ENCODE measurements around the gene ARHGAP15.

Gene ARHGAP15

DNA sequence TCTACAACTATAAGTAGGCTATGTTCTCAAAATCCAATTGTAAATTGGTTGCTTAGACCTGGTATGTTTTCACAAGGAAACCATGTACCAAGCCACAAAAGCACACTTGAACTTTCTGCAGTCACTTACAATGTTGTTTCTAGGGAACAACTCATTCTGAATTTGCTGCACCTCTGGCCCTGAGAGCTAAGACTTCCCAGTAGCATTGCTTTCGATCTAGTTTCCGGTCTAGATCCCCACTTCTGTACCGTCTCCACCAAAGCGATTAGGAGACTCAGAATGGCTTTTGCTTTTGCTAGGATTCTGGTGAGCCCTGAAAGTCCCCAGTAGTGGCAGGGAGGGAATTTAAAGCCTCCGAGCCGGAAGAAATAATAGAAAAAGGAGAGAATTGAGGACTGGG lies 313.0 kb downstream of the ARHGAP15 start:
- H3K27me3 ChIP-seq = no peaks in the 10 kb centered on the region
- peaks cover 25% of the 10 kb centered on the region for H3K36me3 ChIP-seq
- no peak overlapping the region for H3K27ac ChIP-seq
- H3K4me1 ChIP-seq (ENCODE audit: control insufficient read depth in 1 of 2, insufficient read depth in 1 of 2, low read depth in 1 of 2, low read length in 1 of 2) = no peaks in the 10 kb centered on the region
- H3K9me3 ChIP-seq = no peaks in the 10 kb centered on the region
- H3K4me3 ChIP-seq (ENCODE audit: low read depth in 1 of 2, low read length in 1 of 2) = no peak overlapping the region
- TF ChIP-seq, protein P1, sequence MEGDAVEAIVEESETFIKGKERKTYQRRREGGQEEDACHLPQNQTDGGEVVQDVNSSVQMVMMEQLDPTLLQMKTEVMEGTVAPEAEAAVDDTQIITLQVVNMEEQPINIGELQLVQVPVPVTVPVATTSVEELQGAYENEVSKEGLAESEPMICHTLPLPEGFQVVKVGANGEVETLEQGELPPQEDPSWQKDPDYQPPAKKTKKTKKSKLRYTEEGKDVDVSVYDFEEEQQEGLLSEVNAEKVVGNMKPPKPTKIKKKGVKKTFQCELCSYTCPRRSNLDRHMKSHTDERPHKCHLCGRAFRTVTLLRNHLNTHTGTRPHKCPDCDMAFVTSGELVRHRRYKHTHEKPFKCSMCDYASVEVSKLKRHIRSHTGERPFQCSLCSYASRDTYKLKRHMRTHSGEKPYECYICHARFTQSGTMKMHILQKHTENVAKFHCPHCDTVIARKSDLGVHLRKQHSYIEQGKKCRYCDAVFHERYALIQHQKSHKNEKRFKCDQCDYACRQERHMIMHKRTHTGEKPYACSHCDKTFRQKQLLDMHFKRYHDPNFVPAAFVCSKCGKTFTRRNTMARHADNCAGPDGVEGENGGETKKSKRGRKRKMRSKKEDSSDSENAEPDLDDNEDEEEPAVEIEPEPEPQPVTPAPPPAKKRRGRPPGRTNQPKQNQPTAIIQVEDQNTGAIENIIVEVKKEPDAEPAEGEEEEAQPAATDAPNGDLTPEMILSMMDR (IDR thresholded peaks at IDR 0.05) = no peak

DNA sequence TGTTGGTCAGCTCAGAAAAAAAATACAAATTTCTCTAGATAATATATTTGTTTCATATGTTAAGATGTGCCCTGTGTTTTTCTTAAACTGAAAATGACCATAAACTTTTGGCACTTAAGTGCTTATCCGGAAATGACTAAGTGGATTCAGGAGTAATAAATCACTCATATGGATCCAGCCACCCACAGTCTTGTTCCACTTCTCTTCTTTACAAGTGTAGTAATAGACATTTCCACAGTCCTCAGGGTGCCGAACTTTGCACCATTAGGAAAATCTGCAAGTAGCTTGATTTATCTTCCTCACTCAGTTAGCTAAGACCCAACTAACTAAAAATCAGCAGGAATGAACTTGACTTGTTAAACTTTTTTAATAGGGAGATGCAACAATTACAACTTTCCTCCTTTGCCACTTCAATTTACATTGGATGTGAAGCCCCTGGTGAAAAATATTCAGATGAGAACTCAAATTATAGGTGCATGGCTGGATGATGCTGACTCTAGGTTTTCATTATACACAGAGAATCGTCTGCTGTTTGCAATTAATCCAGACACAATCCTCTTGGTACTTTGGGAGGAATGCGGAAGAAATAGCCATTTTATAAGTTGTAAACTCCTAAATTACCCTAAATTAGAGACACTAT lies 322.5 kb downstream of the ARHGAP15 start:
- Histone ChIP-seq H3K4me3 (ENCODE audit: low read depth in 1 of 2, low read length in 1 of 2) (no peak overlapping the region), H3K4me1 (ENCODE audit: control insufficient read depth in 1 of 2, insufficient read depth in 1 of 2, low read depth in 1 of 2, low read length in 1 of 2) (peaks cover 0 to 12% of the 10 kb centered on the region in 2 experiments), H3K27ac (no peak overlapping the region), H3K9me3 (no peaks in the 10 kb centered on the region), H3K36me3 (peaks cover 3% of the 10 kb centered on the region), H3K27me3 (no peaks in the 10 kb centered on the region)
- TF ChIP-seq, protein P1 (IDR thresholded peaks at IDR 0.05) = no peak

DNA sequence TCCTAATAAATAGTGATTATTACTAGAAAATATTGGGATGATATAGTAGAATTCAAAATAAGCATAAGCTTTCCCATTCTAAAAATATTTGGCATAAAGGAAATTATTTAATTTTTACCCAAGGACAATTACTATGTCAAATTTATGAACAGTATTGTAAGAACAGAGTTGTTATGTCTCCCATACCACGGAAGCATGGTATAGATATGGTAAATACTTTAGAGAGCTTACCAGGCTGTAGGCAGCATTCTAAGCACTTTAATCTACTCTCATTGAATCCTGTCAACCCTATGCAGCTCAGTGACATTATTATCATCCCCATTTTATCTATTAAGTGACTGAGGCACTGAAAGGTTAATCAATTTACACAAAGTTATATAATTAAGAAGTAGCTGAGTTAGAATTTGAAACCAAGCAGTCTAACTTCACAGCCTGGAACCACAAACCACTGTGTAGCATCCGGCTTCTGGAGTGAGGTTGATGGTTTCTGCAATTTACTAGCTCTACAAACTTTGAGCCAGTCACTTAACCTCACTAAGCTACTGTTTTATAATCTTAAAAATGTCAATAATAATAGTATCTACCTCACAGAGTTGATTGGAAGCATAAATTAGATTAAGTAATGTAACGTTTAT lies 323.7 kb downstream of the ARHGAP15 start:
- TF ChIP-seq, protein P1 (IDR thresholded peaks at IDR 0.05) = no peak
- peaks cover 3% of the 10 kb centered on the region for H3K36me3 ChIP-seq
- no peaks in the 10 kb centered on the region for H3K9me3 ChIP-seq
- no peaks in the 10 kb centered on the region for H3K27me3 ChIP-seq
- H3K27ac ChIP-seq = no peak overlapping the region
- peaks cover 0 to 12% of the 10 kb centered on the region in 2 experiments for H3K4me1 ChIP-seq (ENCODE audit: control insufficient read depth in 1 of 2, insufficient read depth in 1 of 2, low read depth in 1 of 2, low read length in 1 of 2)
- no peak overlapping the region for H3K4me3 ChIP-seq (ENCODE audit: low read depth in 1 of 2, low read length in 1 of 2)

DNA sequence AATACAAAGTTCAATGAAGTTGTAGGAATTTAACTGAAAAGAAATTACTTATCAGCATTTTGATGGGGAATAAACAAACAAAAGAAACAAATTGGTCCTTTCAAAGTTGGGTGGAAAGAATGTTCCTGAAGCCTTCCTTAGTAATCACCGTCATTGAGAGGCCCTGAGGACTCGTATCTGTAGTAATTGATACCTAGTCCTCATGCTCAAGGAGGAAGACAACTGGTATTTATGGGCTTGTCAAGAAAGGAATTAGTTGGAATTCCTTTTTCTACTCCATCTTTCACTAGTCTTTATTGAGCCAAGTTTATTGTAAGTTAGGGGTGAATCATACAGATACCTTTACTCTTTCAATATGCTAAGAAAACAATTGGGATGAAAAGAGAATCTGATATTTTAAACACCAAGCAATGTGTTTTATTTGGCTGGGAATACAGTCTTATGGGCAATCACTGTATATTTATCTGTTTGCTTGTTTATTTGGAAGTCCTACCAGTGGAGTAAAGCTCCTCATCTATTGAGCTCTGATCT lies 324.8 kb downstream of the ARHGAP15 start:
- Histone ChIP-seq H3K36me3 (peaks cover 3% of the 10 kb centered on the region), H3K9me3 (no peaks in the 10 kb centered on the region), H3K4me1 (ENCODE audit: control insufficient read depth in 1 of 2, insufficient read depth in 1 of 2, low read depth in 1 of 2, low read length in 1 of 2) (peaks cover 0 to 12% of the 10 kb centered on the region in 2 experiments), H3K27me3 (no peaks in the 10 kb centered on the region), H3K27ac (no peak overlapping the region), H3K4me3 (ENCODE audit: low read depth in 1 of 2, low read length in 1 of 2) (no peak overlapping the region)
- TF ChIP-seq, protein P1 (IDR thresholded peaks at IDR 0.05) = no peak

DNA sequence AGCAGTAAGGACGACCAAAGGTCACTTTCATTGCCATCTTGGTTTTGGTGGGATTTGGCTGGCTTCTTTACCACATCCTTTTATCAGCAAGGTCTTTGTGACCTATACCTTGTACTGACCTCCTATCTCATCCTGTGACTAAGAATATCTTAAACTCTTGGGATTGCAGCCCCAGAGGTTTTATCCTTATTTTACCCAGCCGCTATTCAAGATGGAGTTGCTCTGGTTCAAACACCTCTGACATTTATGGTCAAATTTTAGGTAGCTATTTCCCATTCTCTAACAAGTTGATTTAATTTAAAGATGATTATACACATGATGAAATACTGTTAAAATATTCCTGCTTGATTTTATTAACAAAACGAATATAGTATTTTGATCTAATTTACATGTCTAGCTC lies 326.1 kb downstream of the ARHGAP15 start:
- Histone ChIP-seq H3K27me3 (no peaks in the 10 kb centered on the region), H3K36me3 (peaks cover 3% of the 10 kb centered on the region), H3K4me1 (ENCODE audit: control insufficient read depth in 1 of 2, insufficient read depth in 1 of 2, low read depth in 1 of 2, low read length in 1 of 2) (peaks cover 0 to 12% of the 10 kb centered on the region in 2 experiments), H3K9me3 (no peaks in the 10 kb centered on the region), H3K27ac (no peak overlapping the region), H3K4me3 (ENCODE audit: low read depth in 1 of 2, low read length in 1 of 2) (no peak overlapping the region)
- TF ChIP-seq, protein P1 (IDR thresholded peaks at IDR 0.05) = no peak

Measured in neutrophil (primary cell).